ENCODE measurements around the gene STK32B. TPM values are rescaled to one million over a fixed set of nuclear protein-coding genes. Genes with fewer than 3 reads are reported as not detected.

STK32B gene
- total RNA-seq, 1 donor from 2014 or later, result 0.56 TPM

DNA sequence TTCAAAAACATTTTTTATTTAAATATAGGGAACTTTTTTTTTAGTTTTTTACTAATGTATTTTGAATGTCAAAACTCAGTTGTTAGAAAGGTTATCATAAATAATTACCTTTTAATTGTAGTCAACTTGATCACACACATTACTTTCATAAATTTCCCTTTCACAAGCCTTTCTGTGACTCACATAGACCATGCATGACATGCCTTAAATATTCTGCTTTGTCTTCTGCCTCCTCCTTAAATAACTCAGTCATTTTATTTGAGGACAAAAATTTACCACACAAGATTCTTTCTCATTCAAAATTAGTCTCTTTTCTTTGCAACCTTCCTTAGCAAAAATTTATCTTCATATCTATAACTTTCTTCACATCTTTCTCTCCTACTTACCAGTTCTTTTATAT, 437.1 kb downstream of the STK32B start:
- H3K27ac Mint-ChIP-seq (ENCODE audit: unreplicated experiment), result no peak overlapping the region
- peaks cover 10% of the 10 kb centered on the region for H3K36me3 Mint-ChIP-seq (ENCODE audit: low read depth, unreplicated experiment)
- H3K4me1 Mint-ChIP-seq (ENCODE audit: unreplicated experiment), result no peaks in the 10 kb centered on the region
- no peak for DNase-seq (ENCODE audit: low spot score)
- H3K9me3 Mint-ChIP-seq (ENCODE audit: unreplicated experiment), result peaks cover 7% of the 10 kb centered on the region
- H3K27me3 Mint-ChIP-seq (ENCODE audit: unreplicated experiment), result no peaks in the 10 kb centered on the region
- no peak overlapping the region for H3K4me3 Mint-ChIP-seq (ENCODE audit: unreplicated experiment)
- TF ChIP-seq, protein P1, sequence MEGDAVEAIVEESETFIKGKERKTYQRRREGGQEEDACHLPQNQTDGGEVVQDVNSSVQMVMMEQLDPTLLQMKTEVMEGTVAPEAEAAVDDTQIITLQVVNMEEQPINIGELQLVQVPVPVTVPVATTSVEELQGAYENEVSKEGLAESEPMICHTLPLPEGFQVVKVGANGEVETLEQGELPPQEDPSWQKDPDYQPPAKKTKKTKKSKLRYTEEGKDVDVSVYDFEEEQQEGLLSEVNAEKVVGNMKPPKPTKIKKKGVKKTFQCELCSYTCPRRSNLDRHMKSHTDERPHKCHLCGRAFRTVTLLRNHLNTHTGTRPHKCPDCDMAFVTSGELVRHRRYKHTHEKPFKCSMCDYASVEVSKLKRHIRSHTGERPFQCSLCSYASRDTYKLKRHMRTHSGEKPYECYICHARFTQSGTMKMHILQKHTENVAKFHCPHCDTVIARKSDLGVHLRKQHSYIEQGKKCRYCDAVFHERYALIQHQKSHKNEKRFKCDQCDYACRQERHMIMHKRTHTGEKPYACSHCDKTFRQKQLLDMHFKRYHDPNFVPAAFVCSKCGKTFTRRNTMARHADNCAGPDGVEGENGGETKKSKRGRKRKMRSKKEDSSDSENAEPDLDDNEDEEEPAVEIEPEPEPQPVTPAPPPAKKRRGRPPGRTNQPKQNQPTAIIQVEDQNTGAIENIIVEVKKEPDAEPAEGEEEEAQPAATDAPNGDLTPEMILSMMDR (IDR thresholded peaks at IDR 0.05; ENCODE audit: unreplicated experiment), result no peak

DNA sequence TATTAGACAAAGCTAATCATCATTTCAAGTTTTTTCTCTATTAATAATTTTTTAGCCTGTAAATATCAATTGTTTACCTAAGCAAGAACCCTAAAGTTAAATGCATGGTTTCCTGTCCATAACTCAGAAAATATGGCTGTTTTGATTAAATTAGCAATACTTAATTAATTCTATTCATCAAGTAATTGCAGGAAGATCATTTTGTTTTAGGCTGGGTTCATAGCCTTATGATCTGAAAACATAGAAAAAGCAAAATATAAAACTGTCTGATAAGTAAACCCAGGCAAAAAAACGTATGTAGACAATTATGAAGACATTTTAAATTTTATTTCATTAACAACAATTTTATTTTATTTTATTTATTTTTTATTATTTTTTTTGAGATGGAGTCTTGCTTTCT, 438.0 kb downstream of the STK32B start:
- H3K27me3 Mint-ChIP-seq (ENCODE audit: unreplicated experiment), result no peaks in the 10 kb centered on the region
- H3K4me1 Mint-ChIP-seq (ENCODE audit: unreplicated experiment), result no peaks in the 10 kb centered on the region
- peaks cover 10% of the 10 kb centered on the region for H3K36me3 Mint-ChIP-seq (ENCODE audit: low read depth, unreplicated experiment)
- TF ChIP-seq, protein P1 (IDR thresholded peaks at IDR 0.05; ENCODE audit: unreplicated experiment), result no peak
- H3K4me3 Mint-ChIP-seq (ENCODE audit: unreplicated experiment), result no peak overlapping the region
- no peak overlapping the region for H3K27ac Mint-ChIP-seq (ENCODE audit: unreplicated experiment)
- DNase-seq (ENCODE audit: low spot score), result no peak
- H3K9me3 Mint-ChIP-seq (ENCODE audit: unreplicated experiment), result peaks cover 7% of the 10 kb centered on the region

DNA sequence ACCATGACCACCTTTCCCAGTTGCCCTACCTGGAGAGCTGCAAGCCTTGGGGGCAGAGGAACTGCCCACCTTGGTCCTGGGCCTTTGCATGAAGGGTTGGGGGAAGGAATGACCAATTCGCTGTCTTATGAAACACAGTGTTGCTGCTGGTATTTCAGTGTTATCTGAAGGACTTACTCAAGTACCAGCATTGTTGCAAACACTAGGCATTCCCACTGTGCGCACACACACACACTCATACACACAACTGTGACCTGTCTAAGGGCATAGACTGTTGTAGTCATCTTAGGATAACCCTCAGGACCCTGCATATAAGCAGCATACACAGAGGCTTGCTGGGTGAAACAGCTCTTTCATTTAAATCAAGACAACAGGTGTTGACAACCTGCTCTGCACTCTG, 446.2 kb downstream of the STK32B start:
- Mint-ChIP-seq H3K27ac (ENCODE audit: unreplicated experiment) (no peak overlapping the region), H3K4me3 (ENCODE audit: unreplicated experiment) (no peak overlapping the region), H3K36me3 (ENCODE audit: low read depth, unreplicated experiment) (peaks cover 8% of the 10 kb centered on the region), H3K27me3 (ENCODE audit: unreplicated experiment) (peaks cover 4% of the 10 kb centered on the region), H3K9me3 (ENCODE audit: unreplicated experiment) (no peaks in the 10 kb centered on the region), H3K4me1 (ENCODE audit: unreplicated experiment) (no peaks in the 10 kb centered on the region)
- TF ChIP-seq, protein P1 (IDR thresholded peaks at IDR 0.05; ENCODE audit: unreplicated experiment), result no peak
- no peak for DNase-seq (ENCODE audit: low spot score)

DNA sequence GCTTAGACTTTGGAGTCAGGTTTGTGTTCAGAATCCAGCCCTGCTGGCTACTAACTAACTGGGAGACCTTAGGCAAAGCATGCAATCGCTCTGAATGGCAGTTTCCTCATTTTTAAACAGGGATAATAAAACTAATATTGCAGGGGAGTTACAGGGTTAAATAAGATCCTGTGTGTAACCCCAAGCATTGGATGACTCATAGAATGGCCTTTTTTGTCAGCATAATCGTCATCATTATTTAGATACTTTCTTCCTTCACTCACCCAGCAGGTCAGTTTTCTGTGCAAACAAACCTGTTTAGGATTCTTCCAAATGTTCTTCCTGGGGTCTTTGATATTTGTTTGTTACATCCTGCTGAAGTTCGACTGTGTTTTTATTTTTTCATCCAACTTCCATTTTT, 448.9 kb downstream of the STK32B start:
- no peaks in the 10 kb centered on the region for H3K4me1 Mint-ChIP-seq (ENCODE audit: unreplicated experiment)
- TF ChIP-seq, protein P1 (IDR thresholded peaks at IDR 0.05; ENCODE audit: unreplicated experiment), result no peak
- no peak for DNase-seq (ENCODE audit: low spot score)
- H3K36me3 Mint-ChIP-seq (ENCODE audit: low read depth, unreplicated experiment), result peaks cover 12% of the 10 kb centered on the region
- no peaks in the 10 kb centered on the region for H3K27me3 Mint-ChIP-seq (ENCODE audit: unreplicated experiment)
- no peak overlapping the region for H3K27ac Mint-ChIP-seq (ENCODE audit: unreplicated experiment)
- no peaks in the 10 kb centered on the region for H3K9me3 Mint-ChIP-seq (ENCODE audit: unreplicated experiment)
- H3K4me3 Mint-ChIP-seq (ENCODE audit: unreplicated experiment), result no peak overlapping the region

DNA sequence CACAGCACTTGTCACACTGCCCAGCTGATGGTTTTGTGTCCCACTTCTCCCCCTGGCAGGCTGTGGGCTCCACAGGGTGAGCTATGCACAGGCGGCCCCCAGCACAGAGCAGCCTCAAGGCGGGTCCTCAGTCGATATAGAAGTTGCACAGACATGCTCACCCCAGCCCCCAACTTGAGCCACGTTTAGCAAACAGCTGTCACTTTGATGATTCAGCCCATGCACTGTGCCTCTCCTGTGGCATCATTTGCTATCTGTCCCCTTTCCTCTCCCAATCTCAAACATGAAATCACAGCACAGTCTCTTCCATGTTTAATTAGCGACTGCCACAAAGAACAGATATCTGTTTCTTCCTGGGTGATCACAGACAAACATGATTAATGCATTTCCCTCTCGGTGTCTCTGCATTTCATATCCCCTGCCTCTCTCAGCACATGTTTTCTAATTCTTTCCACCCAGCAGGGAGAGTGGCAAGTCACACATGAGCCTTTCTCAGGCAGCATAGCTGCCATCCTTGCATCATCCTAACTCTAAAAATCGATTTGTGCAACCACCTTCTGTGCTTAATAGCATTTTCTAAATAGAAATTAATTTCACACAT, 452.2 kb downstream of the STK32B start:
- no peak for DNase-seq (ENCODE audit: low spot score)
- H3K4me3 Mint-ChIP-seq (ENCODE audit: unreplicated experiment), result no peak overlapping the region
- no peaks in the 10 kb centered on the region for H3K9me3 Mint-ChIP-seq (ENCODE audit: unreplicated experiment)
- no peaks in the 10 kb centered on the region for H3K27me3 Mint-ChIP-seq (ENCODE audit: unreplicated experiment)
- no peak overlapping the region for H3K27ac Mint-ChIP-seq (ENCODE audit: unreplicated experiment)
- no peaks in the 10 kb centered on the region for H3K4me1 Mint-ChIP-seq (ENCODE audit: unreplicated experiment)
- peaks cover 8% of the 10 kb centered on the region for H3K36me3 Mint-ChIP-seq (ENCODE audit: low read depth, unreplicated experiment)
- TF ChIP-seq, protein P1 (IDR thresholded peaks at IDR 0.05; ENCODE audit: unreplicated experiment), result no peak
